GM19328 (cell line): ENCODE measurements around the gene PCSK6.

ENCODE experiments used
- ATAC-seq: cut with Tn5 transposase; IDR thresholded peaks from one replicate; pipeline ENCODE4 v1.9.1; 2021; ENCODE audit warnings: mild to moderate bottlenecking, moderate library complexity; ENCODE audit not compliant: unreplicated experiment

PCSK6 gene

DNA sequence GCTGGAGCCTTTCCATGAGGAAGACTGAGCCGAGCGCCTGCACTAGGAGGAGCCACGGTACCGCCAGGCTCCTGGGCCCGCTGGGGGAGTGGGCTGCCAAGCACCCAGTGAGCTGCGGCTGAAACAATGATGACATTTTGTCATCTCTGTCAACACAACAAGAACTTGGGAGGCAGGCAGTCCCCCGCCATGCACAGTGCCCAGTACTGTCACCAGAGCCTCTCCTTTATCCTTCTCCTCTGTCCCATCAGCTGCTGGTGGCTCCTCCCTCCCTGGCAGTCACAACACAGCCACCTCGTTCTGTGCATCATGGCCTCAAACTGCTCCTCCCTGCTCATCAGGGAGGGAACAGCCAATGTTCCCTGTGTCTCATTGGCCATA is 34.0 kb upstream of the PCSK6 start:
- ATAC-seq, result no peak

- ATAC-seq, result no peak
Measured at GRCh38 chr15:101522621-101523559, 33.4 kb upstream of the PCSK6 start.

DNA sequence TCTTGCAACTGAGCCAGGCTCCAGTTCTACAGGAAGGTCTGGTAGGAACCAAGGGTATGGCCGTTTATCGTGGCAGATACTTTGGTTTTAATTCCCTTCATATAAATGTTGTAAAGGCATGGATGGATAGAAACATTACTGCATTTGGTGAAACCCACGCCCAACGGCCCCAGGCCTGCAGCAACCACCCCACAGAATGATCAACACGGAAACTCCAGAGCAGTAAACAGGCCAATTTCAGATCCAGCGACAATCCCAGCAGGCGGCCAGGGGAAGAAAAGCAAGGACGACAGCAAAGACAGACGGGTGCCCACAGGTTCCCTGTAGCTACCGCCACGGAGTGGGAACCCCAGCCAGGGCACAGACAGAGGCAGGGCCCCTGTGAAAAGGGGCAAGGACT is 32.6 kb upstream of the PCSK6 start:
- no peak for ATAC-seq

DNA sequence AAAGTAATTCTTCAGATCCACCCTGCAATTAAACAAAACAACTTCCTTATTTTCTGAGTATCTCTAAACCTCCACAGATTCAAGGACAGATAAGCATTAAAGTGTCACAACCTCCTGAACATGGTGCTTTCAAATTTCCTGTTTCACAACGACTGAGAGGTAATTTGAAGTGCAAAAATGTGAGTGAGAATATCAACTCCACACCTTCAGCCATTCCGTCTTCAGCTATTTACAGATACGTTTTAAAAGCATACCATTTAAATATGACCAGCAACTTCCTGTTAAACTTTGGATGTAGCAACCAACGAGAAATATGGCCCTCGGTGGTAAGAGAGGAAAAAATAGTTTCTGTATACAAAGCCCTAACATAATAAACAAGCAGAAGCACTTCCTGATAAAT is 32.1 kb upstream of the PCSK6 start:
- no peak for ATAC-seq

DNA sequence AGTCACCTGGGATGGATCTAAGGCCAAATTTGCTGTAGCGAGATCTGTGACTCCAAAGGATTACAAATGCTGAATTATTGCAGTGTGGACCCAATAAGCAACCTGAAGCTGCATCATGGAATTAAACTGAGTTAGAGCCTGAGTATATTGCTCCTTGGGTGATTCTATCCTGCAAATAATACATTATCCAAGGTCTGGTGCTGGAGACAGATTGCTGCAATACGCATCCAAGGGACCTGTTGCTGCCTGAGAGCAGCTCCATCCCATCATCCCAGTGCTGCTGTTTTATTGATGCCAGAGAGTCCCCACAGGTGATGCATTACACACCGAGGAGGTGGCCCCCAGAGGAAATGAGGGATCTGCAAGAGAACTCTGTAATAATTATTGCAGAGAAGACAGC is 31.6 kb upstream of the PCSK6 start:
- ATAC-seq, result no peak

DNA sequence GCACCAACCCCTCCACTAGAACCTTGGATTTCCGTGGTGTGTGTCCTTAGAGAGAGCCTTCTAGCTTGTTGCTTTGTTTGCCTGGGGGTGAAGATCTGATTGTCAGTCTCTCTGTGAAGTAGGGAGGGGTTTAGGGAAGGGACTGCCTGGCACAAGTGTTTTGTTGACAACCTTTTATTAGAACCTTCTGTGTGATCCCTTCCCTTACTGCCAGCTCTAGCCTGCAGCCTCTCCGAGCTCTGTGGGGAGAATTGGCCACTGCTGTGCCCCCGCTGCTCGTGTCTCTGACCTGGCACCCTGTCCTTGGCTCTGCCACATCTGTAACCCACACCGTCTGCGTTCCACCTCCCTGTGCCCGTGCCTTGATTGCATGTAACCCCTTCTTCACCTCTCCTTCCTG is 30.9 kb upstream of the PCSK6 start:
- ATAC-seq, result no peak

DNA sequence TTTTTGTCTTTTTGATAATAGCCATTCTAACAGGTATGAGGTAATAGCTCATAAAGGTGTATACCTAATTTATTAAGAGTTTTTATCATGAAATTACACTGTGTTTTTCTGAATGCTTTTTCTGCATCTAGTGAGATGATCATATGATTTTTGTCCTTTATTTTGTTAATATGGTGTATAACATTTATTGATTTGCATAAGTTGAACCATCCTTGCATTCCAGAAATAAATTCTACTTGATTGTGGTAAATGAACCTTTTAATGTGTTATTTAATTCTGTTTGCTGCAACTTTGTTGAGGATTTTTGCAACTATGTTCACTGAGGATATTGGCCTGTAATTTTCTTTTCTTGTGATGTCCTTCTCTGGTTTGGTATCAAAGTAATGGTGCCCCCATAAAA is 28.0 kb upstream of the PCSK6 start:
- no peak for ATAC-seq

- ATAC-seq, result no peak
Measured at GRCh38 chr15:101514318-101514717, 24.8 kb upstream of the PCSK6 start.

GRCh38 chr15:101511717-101512116 is 22.2 kb upstream of the PCSK6 start:
- no peak for ATAC-seq

DNA sequence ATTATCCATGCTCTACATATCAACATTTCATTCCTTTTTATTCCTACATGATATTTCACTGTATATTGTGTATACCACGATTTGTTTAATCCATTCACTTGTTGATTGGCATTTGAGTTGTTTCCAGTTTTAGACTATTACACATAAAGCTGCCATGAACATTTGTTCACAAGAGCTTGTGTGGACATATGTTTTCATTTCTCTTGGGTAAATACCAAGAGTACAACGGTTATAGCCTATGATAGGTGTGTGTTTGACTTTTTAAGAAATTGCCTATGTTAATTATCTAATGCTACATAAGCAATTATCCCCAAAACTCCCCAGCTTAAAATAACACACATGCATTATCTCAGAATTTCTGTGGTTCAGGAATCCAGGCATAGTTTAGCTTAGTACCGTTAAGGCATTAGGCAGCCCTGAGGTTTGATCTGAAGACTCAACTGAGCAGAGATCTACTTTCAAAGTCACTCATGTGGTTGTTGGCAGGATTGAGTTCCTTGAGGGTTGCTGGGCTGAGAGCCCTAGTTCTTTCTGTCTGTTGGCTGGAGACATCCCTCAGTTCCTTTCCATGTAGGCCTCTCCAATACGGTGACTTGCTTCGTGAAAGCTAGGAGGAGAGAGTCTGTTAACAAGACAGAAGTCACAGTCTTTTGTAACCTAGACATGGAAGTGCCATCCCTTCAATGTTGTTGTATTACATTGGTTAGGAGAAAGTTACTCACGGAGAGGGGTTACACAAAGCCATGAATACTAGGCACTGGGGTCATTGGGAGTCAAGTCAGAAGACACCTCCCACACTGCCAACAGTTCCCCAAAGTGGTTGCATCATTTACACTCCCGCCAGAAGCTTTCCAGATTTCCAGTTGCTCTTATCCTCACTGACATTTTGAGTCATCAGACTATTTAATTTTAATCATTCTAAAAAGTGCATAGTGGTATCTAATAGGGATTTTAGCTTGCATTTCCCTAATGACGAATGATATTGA is 21.0 kb upstream of the PCSK6 start:
- ATAC-seq, result no peak

- no peak for ATAC-seq
Measured at GRCh38 chr15:101509279-101509678, 19.8 kb upstream of the PCSK6 start.

- no peak for ATAC-seq
Measured at GRCh38 chr15:101506491-101506890, 17.0 kb upstream of the PCSK6 start.

GRCh38 chr15:101505610-101506337 is 16.3 kb upstream of the PCSK6 start:
- ATAC-seq, result no peak

GRCh38 chr15:101504866-101505609 is 15.5 kb upstream of the PCSK6 start:
- ATAC-seq, result no peak

- ATAC-seq, result no peak
Measured at GRCh38 chr15:101504373-101504772, 14.9 kb upstream of the PCSK6 start.

DNA sequence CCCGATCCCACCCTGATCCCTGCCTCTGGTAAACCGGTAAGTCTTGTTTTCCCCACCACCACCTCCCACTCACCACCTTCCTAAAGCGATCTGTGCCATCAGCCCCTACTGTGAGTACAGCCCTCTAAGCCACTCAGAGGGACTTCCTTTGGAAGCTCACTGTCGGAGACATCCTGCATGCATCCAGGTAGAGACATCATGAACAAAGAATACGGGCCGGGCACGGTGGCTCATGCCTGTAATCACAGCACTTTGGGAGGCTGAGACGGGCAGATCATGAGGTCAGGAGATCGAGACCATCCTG is 13.7 kb upstream of the PCSK6 start:
- ATAC-seq, result no peak

DNA sequence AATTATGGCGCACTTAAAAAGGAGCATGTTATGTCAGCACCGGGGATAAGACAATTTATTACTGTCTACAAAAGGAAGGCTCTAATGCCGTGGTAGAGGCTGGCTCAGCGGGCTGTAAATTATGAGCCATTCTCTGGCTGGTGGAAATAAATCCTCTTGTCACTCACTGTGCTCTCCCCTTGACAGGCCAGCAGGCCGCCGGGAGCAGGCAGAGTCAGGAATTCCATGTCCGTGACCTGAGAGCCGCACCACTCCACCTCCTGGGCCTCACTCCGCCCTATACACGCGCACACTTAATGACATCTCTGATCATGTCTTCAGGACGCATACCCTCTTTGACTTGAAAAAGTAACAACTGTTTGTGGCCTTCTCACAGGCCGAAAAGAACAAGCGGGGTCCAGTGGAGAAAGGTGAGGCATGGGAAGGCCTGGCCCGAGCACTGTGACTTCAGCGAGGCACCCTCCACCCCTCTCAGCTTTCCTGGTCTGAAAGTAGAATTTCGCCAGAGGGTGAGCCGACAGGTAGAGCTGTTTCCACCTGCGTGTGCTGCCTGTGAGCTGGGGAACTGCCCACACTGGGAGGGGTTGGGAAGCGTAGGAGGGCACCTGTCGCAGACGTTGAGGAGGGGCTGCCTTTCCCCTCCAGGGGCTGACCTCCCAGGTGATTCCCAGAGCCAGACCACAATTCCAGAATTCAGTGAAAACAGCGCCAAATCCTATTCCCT is 13.2 kb upstream of the PCSK6 start:
- no peak for ATAC-seq

DNA sequence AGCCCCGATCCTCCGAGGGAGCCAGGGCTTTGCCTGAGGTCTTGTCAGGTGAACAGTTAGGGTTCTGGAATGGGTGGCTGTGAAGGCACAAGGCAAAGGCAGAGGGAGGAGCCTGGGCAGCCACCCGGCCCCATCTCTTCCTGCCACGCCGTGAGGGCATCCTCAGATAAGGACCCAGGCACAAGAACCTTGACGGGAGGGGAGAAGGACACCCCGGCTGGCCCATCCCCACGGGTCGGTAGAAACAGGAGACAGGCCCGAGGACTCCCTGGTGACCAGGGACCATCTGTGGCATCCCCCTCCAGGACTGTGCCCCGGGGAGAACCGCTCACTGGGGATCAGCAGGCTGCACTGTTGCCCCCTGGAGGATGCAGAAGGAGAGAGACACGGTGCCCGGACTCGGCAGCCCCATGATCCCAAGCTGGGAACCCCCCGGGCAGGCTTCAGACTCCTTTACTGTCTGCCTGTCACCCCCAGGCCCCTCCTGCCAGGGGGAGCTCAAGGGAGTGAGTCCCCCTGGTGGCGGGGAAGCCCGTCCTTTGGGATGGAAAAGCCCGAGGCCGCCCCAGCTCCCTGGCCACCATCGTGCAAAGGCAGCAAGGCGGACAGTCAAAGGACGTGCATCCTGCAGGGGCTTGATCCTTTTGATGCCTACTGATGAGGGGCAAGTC is 12.3 kb upstream of the PCSK6 start:
- ATAC-seq, result no peak

DNA sequence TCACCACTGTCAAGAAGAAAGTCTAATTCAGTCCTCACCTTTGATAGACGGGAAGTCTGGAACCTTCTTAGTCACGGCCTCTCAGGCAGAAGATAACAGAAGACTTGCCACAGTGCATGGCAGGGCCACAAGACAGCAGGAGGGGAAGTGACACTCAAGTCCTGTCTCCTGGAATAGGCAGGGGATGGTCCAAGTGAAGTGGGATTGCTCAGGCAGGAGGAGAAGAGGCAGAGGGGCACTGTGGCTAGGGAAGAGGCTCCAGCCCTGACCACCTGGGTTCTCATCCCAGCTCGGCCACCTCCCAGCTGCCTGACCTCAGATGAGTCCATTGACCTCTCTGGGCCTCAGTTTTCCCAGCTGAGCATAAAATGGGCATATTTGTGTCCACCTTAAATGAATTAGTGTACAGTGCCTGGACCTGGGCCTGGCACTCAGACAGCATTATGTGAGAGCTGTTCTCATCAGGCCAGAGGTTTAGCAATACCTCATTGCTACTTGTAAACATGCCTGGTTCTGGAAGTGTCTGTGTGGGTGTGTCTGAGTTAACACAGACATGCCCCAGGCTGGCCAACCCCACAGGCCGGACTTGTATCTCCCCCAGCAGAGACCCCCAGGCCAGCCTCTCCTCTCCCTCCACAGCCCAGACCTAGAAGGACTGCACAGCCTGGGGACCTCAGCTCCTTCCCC is 11.5 kb upstream of the PCSK6 start:
- ATAC-seq, result no peak
